GM23338 (cell line): Measurements from ENCODE around the gene TANGO6.

Experiments
- CREB1 ChIP-seq: fragments of 250-450 bp; sonication (Bioruptor Pico); IDR thresholded peaks from 2 replicates; pipeline ENCODE4 v1.5.0; 2020; ENCODE audit warnings: low read depth, mild to moderate bottlenecking, moderate library complexity
- EZH2 ChIP-seq: fragments of 200-600 bp; sonication (generic); IDR thresholded peaks from one replicate; pipeline ENCODE4 v1.8.0; 2017; ENCODE audit warnings: antibody characterized with exemption, mild to moderate bottlenecking, low read depth; ENCODE audit not compliant: unreplicated experiment
- EZH2phosphoT487 ChIP-seq: fragments of 200-600 bp; sonication (generic); IDR thresholded peaks from one replicate; pipeline ENCODE4 v1.8.1; 2018; ENCODE audit warnings: antibody characterized with exemption; ENCODE audit not compliant: unreplicated experiment
- JUNB ChIP-seq: IDR thresholded peaks from one replicate; pipeline ENCODE4 v1.6.1; 2016; ENCODE audit warnings: antibody characterized with exemption; ENCODE audit not compliant: unreplicated experiment
- NANOG ChIP-seq: IDR thresholded peaks from 2 replicates; pipeline ENCODE4 v1.6.1; 2016; ENCODE audit warnings: antibody characterized with exemption, borderline replicate concordance
- POLR2AphosphoS5 ChIP-seq: IDR thresholded peaks from 2 replicates; pipeline ENCODE4 v1.6.1; 2016; ENCODE audit warnings: antibody characterized with exemption, low read depth
- STAT1 ChIP-seq: IDR thresholded peaks from one replicate; pipeline ENCODE4 v1.6.1; 2016; ENCODE audit warnings: antibody characterized with exemption; ENCODE audit not compliant: unreplicated experiment
- ZNF114 ChIP-seq: fragments of 250-450 bp; sonication (Bioruptor Pico); IDR thresholded peaks from 2 replicates; pipeline ENCODE4 v1.5.0; 2020; ENCODE audit warnings: mild to moderate bottlenecking, moderate library complexity
- TF ChIP-seq, protein P1 (sequence below), 2 experiments: fragments of 200-600 bp in 1 of 2; sonication (generic) in 1 of 2; conservative IDR thresholded peaks; 2 replicates each; pipeline versions ENCODE4 v1.5.1 to v1.6.1; 2016 to 2017; ENCODE audit warnings: antibody characterized with exemption in 2 of 2, low read depth in 2 of 2, mild to moderate bottlenecking in 2 of 2, moderate library complexity in 1 of 2
- TF ChIP-seq, protein P2 (sequence below): IDR thresholded peaks from one replicate; pipeline ENCODE4 v1.6.1; 2018; ENCODE audit warnings: antibody characterized with exemption; ENCODE audit not compliant: unreplicated experiment
- TF ChIP-seq, protein P3 (sequence below): fragments of 250-450 bp; sonication (Bioruptor Pico); IDR thresholded peaks from 2 replicates; pipeline ENCODE4 v1.5.0; 2020; ENCODE audit warnings: mild to moderate bottlenecking, moderate library complexity

DNA sequence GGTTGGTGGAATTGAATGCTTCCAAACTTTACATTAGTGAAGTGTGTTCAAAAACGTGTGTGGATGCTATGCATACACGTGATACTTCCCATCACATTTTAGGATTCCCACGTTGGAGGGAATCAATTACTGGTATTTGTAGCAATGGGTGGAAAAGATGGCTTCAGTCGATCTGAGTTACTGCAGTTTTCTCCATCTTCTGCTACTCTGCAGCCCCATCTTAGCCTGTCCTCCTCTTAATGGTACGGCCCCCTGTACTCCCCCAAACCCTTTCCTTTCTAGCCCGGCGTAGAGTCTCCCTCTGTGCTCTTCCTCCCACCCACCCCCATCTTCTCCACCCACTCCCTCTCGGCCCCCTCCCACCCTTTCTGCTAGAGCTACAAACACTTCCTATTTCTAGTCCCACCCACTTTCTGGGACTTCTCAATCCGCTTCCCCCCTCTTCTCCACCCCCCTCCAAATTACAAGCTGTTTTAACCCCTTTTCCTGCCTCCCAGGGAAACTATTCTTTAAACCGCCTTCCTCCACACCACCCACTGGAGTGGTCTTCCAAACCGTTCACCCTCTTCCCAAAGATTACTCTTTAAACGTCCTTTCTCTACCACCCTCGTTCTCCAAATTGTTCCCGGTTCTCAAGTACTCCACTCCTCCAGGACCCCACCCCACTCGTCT lies 288.0 kb downstream of the TANGO6 start:
- TF ChIP-seq, protein P1, sequence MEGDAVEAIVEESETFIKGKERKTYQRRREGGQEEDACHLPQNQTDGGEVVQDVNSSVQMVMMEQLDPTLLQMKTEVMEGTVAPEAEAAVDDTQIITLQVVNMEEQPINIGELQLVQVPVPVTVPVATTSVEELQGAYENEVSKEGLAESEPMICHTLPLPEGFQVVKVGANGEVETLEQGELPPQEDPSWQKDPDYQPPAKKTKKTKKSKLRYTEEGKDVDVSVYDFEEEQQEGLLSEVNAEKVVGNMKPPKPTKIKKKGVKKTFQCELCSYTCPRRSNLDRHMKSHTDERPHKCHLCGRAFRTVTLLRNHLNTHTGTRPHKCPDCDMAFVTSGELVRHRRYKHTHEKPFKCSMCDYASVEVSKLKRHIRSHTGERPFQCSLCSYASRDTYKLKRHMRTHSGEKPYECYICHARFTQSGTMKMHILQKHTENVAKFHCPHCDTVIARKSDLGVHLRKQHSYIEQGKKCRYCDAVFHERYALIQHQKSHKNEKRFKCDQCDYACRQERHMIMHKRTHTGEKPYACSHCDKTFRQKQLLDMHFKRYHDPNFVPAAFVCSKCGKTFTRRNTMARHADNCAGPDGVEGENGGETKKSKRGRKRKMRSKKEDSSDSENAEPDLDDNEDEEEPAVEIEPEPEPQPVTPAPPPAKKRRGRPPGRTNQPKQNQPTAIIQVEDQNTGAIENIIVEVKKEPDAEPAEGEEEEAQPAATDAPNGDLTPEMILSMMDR (conservative IDR thresholded peaks at IDR 0.05; ENCODE audit: low read depth in 2 of 2) = no peak
- TF ChIP-seq POLR2AphosphoS5 (peak; percentile 48; the same call in 1 of the 2 replicates), CREB1 (CRISPR knock-in tag) (no peak), STAT1 (no peak), ZNF114 (CRISPR knock-in tag) (no peak), EZH2phosphoT487 (no peak), EZH2 (no peak), JUNB (no peak), NANOG (no peak)
- TF ChIP-seq, protein P2, sequence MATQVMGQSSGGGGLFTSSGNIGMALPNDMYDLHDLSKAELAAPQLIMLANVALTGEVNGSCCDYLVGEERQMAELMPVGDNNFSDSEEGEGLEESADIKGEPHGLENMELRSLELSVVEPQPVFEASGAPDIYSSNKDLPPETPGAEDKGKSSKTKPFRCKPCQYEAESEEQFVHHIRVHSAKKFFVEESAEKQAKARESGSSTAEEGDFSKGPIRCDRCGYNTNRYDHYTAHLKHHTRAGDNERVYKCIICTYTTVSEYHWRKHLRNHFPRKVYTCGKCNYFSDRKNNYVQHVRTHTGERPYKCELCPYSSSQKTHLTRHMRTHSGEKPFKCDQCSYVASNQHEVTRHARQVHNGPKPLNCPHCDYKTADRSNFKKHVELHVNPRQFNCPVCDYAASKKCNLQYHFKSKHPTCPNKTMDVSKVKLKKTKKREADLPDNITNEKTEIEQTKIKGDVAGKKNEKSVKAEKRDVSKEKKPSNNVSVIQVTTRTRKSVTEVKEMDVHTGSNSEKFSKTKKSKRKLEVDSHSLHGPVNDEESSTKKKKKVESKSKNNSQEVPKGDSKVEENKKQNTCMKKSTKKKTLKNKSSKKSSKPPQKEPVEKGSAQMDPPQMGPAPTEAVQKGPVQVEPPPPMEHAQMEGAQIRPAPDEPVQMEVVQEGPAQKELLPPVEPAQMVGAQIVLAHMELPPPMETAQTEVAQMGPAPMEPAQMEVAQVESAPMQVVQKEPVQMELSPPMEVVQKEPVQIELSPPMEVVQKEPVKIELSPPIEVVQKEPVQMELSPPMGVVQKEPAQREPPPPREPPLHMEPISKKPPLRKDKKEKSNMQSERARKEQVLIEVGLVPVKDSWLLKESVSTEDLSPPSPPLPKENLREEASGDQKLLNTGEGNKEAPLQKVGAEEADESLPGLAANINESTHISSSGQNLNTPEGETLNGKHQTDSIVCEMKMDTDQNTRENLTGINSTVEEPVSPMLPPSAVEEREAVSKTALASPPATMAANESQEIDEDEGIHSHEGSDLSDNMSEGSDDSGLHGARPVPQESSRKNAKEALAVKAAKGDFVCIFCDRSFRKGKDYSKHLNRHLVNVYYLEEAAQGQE = no peak
- TF ChIP-seq, protein P3, sequence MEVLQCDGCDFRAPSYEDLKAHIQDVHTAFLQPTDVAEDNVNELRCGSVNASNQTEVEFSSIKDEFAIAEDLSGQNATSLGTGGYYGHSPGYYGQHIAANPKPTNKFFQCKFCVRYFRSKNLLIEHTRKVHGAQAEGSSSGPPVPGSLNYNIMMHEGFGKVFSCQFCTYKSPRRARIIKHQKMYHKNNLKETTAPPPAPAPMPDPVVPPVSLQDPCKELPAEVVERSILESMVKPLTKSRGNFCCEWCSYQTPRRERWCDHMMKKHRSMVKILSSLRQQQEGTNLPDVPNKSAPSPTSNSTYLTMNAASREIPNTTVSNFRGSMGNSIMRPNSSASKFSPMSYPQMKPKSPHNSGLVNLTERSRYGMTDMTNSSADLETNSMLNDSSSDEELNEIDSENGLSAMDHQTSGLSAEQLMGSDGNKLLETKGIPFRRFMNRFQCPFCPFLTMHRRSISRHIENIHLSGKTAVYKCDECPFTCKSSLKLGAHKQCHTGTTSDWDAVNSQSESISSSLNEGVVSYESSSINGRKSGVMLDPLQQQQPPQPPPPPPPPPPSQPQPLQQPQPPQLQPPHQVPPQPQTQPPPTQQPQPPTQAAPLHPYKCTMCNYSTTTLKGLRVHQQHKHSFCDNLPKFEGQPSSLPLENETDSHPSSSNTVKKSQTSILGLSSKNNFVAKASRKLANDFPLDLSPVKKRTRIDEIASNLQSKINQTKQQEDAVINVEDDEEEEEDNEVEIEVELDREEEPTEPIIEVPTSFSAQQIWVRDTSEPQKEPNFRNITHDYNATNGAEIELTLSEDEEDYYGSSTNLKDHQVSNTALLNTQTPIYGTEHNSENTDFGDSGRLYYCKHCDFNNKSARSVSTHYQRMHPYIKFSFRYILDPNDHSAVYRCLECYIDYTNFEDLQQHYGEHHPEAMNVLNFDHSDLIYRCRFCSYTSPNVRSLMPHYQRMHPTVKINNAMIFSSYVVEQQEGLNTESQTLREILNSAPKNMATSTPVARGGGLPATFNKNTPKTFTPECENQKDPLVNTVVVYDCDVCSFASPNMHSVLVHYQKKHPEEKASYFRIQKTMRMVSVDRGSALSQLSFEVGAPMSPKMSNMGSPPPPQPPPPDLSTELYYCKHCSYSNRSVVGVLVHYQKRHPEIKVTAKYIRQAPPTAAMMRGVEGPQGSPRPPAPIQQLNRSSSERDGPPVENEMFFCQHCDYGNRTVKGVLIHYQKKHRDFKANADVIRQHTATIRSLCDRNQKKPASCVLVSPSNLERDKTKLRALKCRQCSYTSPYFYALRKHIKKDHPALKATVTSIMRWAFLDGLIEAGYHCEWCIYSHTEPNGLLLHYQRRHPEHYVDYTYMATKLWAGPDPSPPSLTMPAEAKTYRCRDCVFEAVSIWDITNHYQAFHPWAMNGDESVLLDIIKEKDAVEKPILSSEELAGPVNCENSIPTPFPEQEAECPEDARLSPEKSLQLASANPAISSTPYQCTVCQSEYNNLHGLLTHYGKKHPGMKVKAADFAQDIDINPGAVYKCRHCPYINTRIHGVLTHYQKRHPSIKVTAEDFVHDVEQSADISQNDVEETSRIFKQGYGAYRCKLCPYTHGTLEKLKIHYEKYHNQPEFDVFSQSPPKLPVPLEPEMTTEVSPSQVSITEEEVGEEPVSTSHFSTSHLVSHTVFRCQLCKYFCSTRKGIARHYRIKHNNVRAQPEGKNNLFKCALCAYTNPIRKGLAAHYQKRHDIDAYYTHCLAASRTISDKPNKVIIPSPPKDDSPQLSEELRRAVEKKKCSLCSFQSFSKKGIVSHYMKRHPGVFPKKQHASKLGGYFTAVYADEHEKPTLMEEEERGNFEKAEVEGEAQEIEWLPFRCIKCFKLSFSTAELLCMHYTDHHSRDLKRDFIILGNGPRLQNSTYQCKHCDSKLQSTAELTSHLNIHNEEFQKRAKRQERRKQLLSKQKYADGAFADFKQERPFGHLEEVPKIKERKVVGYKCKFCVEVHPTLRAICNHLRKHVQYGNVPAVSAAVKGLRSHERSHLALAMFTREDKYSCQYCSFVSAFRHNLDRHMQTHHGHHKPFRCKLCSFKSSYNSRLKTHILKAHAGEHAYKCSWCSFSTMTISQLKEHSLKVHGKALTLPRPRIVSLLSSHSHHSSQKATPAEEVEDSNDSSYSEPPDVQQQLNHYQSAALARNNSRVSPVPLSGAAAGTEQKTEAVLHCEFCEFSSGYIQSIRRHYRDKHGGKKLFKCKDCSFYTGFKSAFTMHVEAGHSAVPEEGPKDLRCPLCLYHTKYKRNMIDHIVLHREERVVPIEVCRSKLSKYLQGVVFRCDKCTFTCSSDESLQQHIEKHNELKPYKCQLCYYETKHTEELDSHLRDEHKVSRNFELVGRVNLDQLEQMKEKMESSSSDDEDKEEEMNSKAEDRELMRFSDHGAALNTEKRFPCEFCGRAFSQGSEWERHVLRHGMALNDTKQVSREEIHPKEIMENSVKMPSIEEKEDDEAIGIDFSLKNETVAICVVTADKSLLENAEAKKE (CRISPR knock-in tag) = no peak
